A549 (cell line): ENCODE measurements around the gene CDC42SE2.

ENCODE experiments used
- CHD2 ChIP-seq: fragments of 150-350 bp; IDR thresholded peaks from 2 replicates; pipeline ENCODE4 v1.6.1; 2014; ENCODE audit warnings: low read length; ENCODE audit not compliant: partially characterized antibody
- CTCF ChIP-seq: fragments of >200 bp; sonication (Bioruptor Twin); formaldehyde crosslinking; IDR thresholded peaks from 3 replicates; pipeline ENCODE4 v1.5.1; 2016
- MAX ChIP-seq: IDR thresholded peaks from 2 replicates; pipeline ENCODE4 v1.6.1; 2012
- POLR2A ChIP-seq: IDR thresholded peaks from 2 replicates; pipeline ENCODE4 v1.6.1; 2012; ENCODE audit warnings: mild to moderate bottlenecking, low read length

DNA sequence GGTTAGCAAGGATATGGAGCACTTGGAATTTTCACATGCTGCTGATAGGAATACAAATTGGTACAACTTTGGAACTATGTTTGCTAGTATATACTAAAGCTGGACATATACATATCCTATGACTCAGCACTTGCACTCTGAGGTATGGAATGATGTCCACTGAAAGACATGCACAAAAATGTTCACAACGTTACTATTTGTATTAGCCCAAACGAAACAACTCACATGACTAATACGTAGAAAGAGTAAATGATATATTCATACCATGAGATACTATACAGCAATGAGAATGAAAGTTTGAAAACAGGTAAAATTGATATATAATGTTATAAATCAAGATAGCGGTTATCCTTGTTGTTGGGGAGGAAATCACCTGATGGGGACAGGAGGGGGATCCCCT, 45.5 kb upstream of the CDC42SE2 start:
- no peak for TF ChIP-seq CTCF
- TF ChIP-seq POLR2A = no peak
- no peak for TF ChIP-seq CHD2
- TF ChIP-seq MAX = no peak
